ENCODE measurements around the gene ABCA7.

Gene ABCA7

DNA sequence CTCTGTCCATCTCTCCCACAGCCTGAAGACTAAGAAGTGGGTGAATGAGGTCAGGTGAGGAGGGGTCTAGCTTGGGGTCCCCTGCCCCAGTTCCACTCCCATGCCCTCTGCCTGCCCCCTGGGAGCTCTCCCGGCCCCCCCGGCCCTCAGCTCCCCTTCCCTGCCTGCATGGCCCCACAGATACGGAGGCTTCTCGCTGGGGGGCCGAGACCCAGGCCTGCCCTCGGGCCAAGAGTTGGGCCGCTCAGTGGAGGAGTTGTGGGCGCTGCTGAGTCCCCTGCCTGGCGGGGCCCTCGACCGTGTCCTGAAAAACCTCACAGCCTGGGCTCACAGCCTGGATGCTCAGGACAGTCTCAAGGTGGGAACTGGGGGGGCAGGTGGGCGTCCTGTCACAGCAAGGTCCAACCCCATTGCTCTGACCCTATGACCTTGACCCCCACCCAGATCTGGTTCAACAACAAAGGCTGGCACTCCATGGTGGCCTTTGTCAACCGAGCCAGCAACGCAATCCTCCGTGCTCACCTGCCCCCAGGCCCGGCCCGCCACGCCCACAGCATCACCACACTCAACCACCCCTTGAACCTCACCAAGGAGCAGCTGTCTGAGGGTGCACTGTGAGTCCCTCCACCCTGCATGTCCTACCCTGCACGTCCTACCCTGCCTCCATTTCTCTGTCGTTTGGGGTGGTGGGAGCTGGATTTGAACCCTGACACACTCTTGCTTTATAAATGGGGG lies 16.1 kb downstream of the ABCA7 start:
- no peak for DNase-seq (ENCODE audit: low read depth in 1 of 2, low spot score in 1 of 2)

- no peak for DNase-seq (ENCODE audit: low read depth in 1 of 2, low spot score in 1 of 2)
Observed at GRCh38 chr19:1057176-1057855, 17.4 kb downstream of the ABCA7 start.

DNA sequence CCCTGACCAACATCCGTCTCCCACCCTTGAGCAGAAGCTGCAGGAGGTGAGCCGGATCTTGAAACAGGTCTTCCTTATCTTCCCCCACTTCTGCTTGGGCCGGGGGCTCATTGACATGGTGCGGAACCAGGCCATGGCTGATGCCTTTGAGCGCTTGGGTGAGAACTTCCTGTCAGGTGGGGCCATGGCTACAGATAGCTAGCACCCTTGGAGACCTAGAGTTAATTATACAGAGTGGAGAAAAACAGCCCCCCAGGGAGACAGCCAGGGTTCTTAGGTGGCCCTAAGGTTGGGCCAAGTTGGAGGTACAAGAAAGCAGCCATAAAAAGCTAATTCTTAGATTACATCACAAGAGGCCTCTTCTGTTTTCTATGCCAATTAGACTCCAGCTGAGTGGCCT lies 18.2 kb downstream of the ABCA7 start:
- no peak for DNase-seq (ENCODE audit: low read depth in 1 of 2, low spot score in 1 of 2)

GRCh38 chr19:1060689-1061088 lies 20.8 kb downstream of the ABCA7 start:
- no peak for DNase-seq (ENCODE audit: low read depth in 1 of 2, low spot score in 1 of 2)

GRCh38 chr19:1061987-1062386 lies 22.1 kb downstream of the ABCA7 start:
- DNase-seq (ENCODE audit: low read depth in 1 of 2, low spot score in 1 of 2) = no peak

DNA sequence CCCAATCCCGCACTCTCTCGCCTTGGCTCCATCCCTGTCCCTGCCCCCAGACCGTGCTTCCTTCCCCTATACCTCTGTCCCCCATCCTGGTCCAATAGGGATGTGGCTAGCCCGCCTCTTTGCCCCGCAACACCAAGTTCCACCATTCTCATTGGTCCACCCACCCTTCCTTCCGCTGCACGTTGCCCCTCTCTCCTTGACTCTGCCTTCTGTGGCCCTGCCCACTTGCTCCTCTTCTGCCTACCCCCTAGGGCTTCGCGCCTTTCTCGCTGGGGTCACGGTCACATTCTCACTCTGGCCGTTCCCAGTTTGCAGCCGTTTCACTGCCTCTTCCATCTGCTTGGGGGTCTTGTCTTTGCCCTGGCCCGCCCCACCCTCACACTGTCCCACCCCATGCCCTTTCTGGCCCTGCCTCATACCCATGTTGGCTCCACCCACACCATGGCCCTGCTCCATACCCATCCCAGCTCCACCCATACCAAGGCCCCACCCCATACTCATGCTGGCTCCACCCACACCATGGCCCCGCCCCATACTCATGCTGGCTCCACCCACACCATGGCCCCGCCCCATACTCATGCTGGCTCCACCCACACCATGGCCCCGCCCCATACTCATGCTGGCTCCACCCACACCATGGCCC lies 22.6 kb downstream of the ABCA7 start:
- no peak for DNase-seq (ENCODE audit: low read depth in 1 of 2, low spot score in 1 of 2)

- DNase-seq (ENCODE audit: low read depth in 1 of 2, low spot score in 1 of 2) = no peak
Observed at GRCh38 chr19:1063030-1063908, 23.4 kb downstream of the ABCA7 start.

- DNase-seq (ENCODE audit: low read depth in 1 of 2, low spot score in 1 of 2) = no peak
Observed at GRCh38 chr19:1063909-1064660, 24.2 kb downstream of the ABCA7 start.

DNA sequence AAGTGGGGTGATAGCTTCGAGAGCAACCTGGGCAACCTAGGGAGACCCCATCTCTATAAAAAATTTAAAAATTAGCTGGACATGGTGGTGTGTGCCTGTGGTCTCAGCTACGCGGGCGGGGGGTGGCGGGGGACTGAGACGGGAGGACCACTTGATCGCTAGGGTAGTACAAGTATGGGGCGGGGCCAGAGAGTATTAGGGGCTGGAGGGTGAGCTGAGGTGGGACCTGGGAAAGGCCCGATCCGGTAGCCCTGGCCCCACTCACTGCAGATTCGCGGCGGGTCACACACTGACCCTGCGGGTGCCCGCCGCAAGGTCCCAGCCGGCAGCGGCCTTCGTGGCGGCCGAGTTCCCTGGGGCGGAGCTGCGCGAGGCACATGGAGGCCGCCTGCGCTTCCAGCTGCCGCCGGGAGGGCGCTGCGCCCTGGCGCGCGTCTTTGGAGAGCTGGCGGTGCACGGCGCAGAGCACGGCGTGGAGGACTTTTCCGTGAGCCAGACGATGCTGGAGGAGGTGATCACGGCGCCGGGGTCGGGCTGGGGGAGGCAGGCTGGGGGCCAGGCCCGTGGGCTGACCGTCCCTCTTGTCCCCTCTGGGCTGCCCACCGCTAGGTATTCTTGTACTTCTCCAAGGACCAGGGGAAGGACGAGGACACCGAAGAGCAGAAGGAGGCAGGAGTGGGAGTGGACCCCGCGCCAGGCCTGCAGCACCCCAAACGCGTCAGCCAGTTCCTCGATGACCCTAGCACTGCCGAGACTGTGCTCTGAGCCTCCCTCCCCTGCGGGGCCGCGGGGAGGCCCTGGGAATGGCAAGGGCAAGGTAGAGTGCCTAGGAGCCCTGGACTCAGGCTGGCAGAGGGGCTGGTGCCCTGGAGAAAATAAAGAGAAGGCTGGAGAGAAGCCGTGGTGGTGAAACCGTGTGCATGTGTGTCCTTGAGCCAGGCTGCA lies 25.0 kb downstream of the ABCA7 start:
- no peak for DNase-seq (ENCODE audit: low read depth in 1 of 2, low spot score in 1 of 2)

DNA sequence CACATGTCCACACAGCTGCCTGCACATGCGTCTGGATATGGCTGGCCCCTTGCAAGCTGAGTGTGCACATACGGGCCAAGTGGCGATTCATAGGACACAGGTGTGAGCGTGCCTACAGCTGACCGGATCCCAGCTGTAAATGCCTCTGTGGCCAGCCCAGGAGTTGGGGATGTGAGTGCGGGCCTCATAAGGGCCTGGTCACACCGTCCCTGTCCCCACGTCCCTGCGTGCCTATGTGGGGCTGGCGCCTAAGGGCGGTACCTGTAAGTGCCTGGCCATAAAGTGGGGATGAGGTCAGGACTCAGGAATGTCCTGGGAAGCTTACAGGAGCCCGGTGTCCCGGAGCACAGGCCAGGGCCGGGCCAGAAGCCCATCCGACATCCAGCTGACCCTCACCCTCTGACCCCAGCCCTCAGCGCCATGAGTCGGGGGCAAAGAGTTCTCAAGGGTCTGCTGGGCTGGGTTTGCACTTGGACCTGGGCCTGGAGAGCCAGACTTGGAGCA lies 25.8 kb downstream of the ABCA7 start:
- DNase-seq (ENCODE audit: low read depth in 1 of 2, low spot score in 1 of 2) = no peak

- no peak for DNase-seq (ENCODE audit: low read depth in 1 of 2, low spot score in 1 of 2)
Observed at GRCh38 chr19:1066251-1066747, 26.4 kb downstream of the ABCA7 start.

GRCh38 chr19:1066748-1067340 lies 26.9 kb downstream of the ABCA7 start, which contains the start of gene ARHGAP45:
Gene ARHGAP45, plus strand, starts transcription at chr19:1067167. Its CDS starts 239 bp downstream, at chr19:1067406.
- DNase-seq (ENCODE audit: low read depth in 1 of 2, low spot score in 1 of 2) = peak in 1 of 2 donors; percentile 60

DNA sequence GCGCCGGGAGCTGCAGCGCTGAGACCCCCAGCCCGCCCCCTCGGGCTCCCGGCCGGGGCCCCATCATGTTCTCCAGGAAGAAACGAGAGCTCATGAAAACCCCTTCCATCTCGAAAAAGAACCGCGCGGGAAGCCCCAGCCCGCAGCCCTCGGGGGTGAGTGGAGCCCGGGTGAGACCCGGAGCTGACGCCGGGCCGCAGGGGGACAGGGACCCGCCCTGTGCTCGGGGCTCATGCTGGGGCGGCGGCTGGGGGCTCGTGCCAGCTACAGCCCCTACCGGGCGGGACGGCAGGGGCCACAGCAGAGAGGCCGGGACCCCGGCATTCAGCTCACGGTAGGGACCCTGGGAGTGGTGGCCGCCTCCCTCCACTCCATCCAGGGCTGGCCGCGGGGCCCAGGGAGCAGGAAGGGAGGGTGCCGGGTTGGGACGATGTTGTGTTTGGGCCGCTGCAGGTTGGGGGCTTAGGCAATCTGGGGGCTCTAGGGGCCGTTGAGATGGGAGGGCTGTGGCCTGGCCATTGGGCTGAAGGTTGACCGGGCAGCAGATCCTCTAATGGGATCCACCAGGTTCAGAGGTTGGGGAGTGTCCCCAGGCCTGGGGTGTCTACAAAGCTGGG lies 27.5 kb downstream of the ABCA7 start:
- DNase-seq (ENCODE audit: low read depth in 1 of 2, low spot score in 1 of 2) = no peak

DNA sequence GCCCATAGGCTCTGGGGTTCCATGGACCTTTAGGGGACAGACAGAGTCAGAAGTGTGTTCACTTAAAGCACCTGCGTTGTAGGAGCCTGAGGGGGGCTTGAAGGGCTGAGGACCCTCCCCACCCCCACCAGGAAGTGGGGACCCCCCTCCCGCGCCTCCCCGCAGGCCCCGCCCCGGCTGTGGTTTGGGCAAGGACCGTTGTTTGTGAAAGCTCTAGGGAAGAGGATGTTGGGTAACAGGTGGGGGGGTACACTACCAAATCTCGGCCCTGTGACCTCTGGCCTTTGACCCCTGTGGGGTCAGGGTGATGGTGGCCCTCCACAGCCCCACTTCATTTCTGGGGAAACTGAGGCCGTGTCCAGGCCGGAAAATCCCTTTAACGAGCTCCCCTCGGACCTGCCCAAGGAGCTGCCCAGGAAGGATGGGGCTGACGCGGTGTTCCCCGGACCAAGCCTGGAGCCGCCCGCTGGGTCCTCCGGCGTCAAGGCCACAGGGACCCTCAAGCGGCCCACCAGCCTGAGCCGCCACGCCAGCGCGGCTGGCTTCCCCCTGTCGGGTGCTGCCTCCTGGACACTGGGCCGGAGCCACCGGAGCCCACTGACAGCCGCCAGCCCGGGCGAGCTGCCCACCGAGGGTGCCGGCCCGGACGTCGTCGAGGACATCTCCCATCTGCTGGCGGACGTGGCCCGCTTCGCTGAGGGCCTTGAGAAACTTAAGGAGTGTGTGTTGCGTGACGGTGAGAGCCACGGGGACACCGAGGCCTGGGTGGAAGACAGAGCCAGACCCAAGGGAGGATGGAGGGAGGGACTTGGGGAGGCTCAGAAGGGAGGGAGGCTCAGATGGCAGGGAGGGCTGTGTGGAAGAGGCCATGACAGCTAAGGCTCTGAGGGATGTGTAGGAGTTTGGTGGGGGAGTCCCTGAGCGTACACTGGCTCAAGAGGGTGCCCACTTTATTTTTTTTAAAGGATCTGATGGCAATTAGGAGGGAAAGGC lies 28.4 kb downstream of the ABCA7 start:
- DNase-seq (ENCODE audit: low read depth in 1 of 2, low spot score in 1 of 2) = no peak

DNA sequence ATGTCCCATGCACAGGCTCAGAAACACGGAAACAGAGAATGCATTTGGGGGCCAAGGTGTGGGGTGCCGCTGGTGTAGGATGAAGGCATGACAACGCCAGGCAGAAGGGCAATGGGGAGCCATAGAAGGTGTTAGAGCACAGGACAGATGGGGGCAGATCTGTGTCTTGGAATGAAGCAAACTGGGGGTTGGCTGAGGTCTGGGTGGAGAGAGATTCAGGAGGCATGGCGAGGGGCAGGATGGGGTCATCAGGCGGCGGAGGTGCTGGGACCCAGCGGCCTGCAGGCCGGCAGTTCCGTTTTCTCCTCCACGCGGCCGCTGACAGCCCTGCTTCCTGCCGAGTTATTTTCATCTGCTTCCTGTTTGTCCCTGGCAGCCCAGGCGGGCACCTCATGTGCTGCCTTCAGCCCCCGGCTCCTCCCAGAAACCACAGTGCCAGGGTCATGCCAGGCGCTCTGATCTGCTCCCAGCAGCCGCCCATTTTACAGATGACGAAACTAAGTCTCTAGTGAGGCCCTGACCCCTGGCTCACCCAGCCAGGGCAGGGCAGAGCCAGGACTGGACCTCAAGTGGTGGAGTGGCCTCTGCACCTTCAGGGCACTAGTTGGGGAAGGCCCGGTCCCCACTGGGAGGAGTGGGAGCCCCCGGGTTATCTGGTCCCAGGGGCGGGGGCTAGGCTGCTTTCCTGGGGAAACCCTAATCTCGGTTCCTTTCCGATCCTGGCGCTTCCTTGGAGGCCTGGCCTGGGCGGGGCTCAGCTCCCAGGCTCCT lies 29.3 kb downstream of the ABCA7 start:
- DNase-seq (ENCODE audit: low read depth in 1 of 2, low spot score in 1 of 2) = no peak

- no peak for DNase-seq (ENCODE audit: low read depth in 1 of 2, low spot score in 1 of 2)
Observed at GRCh38 chr19:1070576-1070930, 30.6 kb downstream of the ABCA7 start.
